ENCODE results near the gene ATP6V0E1.
A peak's percentile ranks its signal among the peaks of the same experiment; 100 is the strongest.

The ATP6V0E1 gene

GRCh38 chr5:172994405-172994804 is 10.8 kb downstream of the ATP6V0E1 start:
- Histone ChIP-seq H3K79me2 (ENCODE audit: low read length) (peaks cover 88% of the 10 kb centered on the region), H3K4me2 (ENCODE audit: low read length) (no peak overlapping the region), H3K27me3 (ENCODE audit: low read depth, low read length) (no peaks in the 10 kb centered on the region), H4K20me1 (ENCODE audit: insufficient read depth, low read length) (peaks cover 48% of the 10 kb centered on the region), H3K9me3 (ENCODE audit: insufficient read depth, low read length) (no peaks in the 10 kb centered on the region), H3K9ac (ENCODE audit: low read length) (no peak overlapping the region), H3K27ac (ENCODE audit: low read length) (no peak overlapping the region), H3K36me3 (replicated peaks; ENCODE audit: low read depth, low read length) (peaks cover 40% of the 10 kb centered on the region), H3K4me3 (ENCODE audit: low read length) (no peak overlapping the region), H3K4me1 (ENCODE audit: low read length) (no peaks in the 10 kb centered on the region; the same call in 1 of the 2 replicates), H2AFZ (ENCODE audit: low read depth, low read length) (no peak overlapping the region)
- TF ChIP-seq CTCF (IDR thresholded peaks at IDR 0.05; ENCODE audit: low read depth, low read length) (no peak), EZH2phosphoT487 (IDR thresholded peaks at IDR 0.05; ENCODE audit: low read depth) (no peak)

- H2AFZ ChIP-seq (ENCODE audit: low read depth, low read length), result no peak overlapping the region
- H3K9ac ChIP-seq (ENCODE audit: low read length), result no peak overlapping the region
- H3K79me2 ChIP-seq (ENCODE audit: low read length), result peaks cover 91% of the 10 kb centered on the region
- peaks cover 33% of the 10 kb centered on the region for H3K36me3 ChIP-seq (replicated peaks; ENCODE audit: low read depth, low read length)
- no peak overlapping the region for H3K4me3 ChIP-seq (ENCODE audit: low read length)
- peaks cover 27% of the 10 kb centered on the region for H3K4me1 ChIP-seq (ENCODE audit: low read length)
- no peaks in the 10 kb centered on the region for H3K27me3 ChIP-seq (ENCODE audit: low read depth, low read length)
- no peak for TF ChIP-seq EZH2phosphoT487 (IDR thresholded peaks at IDR 0.05; ENCODE audit: low read depth)
- TF ChIP-seq CTCF (IDR thresholded peaks at IDR 0.05; ENCODE audit: low read depth, low read length), result no peak
- H3K27ac ChIP-seq (ENCODE audit: low read length), result no peak overlapping the region
- peaks cover 66% of the 10 kb centered on the region for H4K20me1 ChIP-seq (ENCODE audit: insufficient read depth, low read length)
- H3K4me2 ChIP-seq (ENCODE audit: low read length), result no peak overlapping the region
- H3K9me3 ChIP-seq (ENCODE audit: insufficient read depth, low read length), result no peaks in the 10 kb centered on the region
Observed at GRCh38 chr5:172999372-172999973, 15.9 kb downstream of the ATP6V0E1 start.

GRCh38 chr5:172999974-173000373 is 16.4 kb downstream of the ATP6V0E1 start:
- no peak overlapping the region for H3K4me2 ChIP-seq (ENCODE audit: low read length)
- H3K27ac ChIP-seq (ENCODE audit: low read length), result no peak overlapping the region
- no peak overlapping the region for H2AFZ ChIP-seq (ENCODE audit: low read depth, low read length)
- no peak for TF ChIP-seq EZH2phosphoT487 (IDR thresholded peaks at IDR 0.05; ENCODE audit: low read depth)
- TF ChIP-seq CTCF (IDR thresholded peaks at IDR 0.05; ENCODE audit: low read depth, low read length), result no peak
- peaks cover 92% of the 10 kb centered on the region for H3K79me2 ChIP-seq (ENCODE audit: low read length)
- no peak overlapping the region for H3K4me3 ChIP-seq (ENCODE audit: low read length)
- H3K36me3 ChIP-seq (replicated peaks; ENCODE audit: low read depth, low read length), result peaks cover 29% of the 10 kb centered on the region
- peaks cover 27% of the 10 kb centered on the region for H3K4me1 ChIP-seq (ENCODE audit: low read length)
- H4K20me1 ChIP-seq (ENCODE audit: insufficient read depth, low read length), result peaks cover 68% of the 10 kb centered on the region
- H3K9ac ChIP-seq (ENCODE audit: low read length), result no peak overlapping the region
- H3K27me3 ChIP-seq (ENCODE audit: low read depth, low read length), result no peaks in the 10 kb centered on the region
- no peaks in the 10 kb centered on the region for H3K9me3 ChIP-seq (ENCODE audit: insufficient read depth, low read length)

GRCh38 chr5:173001229-173001841 is 17.8 kb downstream of the ATP6V0E1 start:
- Histone ChIP-seq H3K4me2 (ENCODE audit: low read length) (peak overlapping the region; percentile 8; the same call in 1 of the 2 replicates), H3K9me3 (ENCODE audit: insufficient read depth, low read length) (no peaks in the 10 kb centered on the region), H4K20me1 (ENCODE audit: insufficient read depth, low read length) (peaks cover 80% of the 10 kb centered on the region), H3K36me3 (replicated peaks; ENCODE audit: low read depth, low read length) (peaks cover 20% of the 10 kb centered on the region), H3K27me3 (ENCODE audit: low read depth, low read length) (no peaks in the 10 kb centered on the region), H2AFZ (ENCODE audit: low read depth, low read length) (no peak overlapping the region), H3K4me3 (ENCODE audit: low read length) (no peak overlapping the region), H3K27ac (ENCODE audit: low read length) (no peak overlapping the region), H3K9ac (ENCODE audit: low read length) (no peak overlapping the region), H3K4me1 (ENCODE audit: low read length) (peaks cover 27% of the 10 kb centered on the region), H3K79me2 (ENCODE audit: low read length) (peaks cover 93% of the 10 kb centered on the region)
- no peak for TF ChIP-seq EZH2phosphoT487 (IDR thresholded peaks at IDR 0.05; ENCODE audit: low read depth)
- TF ChIP-seq CTCF (IDR thresholded peaks at IDR 0.05; ENCODE audit: low read depth, low read length), result no peak

Measured in OCI-LY3 (cell line).